ENCODE measurements around the gene CEBPA.
A peak's percentile ranks its signal among the peaks of the same experiment; 100 is the strongest.

Gene CEBPA

DNA sequence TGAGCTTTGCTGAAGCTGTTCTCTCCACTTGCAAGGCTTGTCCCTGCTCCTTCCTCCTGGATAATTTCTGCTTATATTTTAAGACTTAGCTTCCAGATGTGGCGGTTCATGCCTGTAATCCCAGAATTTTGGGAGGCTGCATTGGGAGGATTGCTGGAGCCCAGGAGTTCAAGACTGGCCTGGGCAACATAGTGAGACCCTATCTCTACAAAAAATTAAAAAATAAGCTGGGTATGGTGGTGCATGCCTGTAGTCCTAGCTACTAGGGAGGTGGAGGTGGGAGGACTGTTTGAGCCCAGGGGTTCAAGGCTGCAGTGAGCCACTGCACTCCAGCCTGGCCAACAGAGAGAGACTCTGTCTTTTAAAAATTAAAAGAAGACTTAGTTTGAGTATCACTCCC, 31.6 kb downstream of the CEBPA start:
- DNase-seq, result no peak

DNA sequence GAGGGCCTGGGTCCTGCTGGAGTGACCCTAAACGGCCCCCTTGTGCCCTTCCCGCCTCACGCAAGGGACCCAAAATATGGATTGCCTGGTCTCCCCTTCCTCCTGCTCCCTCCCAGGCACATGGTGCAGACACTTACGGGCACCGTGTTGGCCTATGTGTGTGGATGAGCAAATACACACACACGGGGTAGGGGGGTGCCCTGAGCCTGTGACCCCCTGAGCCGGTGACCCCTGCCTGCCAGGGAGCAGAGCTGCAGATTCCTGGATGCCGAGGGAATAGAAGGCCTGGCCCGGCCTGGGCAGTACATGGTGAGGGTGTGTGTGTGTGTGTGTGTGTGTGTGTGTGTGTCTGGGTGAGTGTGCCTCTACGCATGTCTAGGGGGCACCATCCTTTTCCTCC, 33.3 kb downstream of the CEBPA start:
- DNase-seq, result no peak

DNA sequence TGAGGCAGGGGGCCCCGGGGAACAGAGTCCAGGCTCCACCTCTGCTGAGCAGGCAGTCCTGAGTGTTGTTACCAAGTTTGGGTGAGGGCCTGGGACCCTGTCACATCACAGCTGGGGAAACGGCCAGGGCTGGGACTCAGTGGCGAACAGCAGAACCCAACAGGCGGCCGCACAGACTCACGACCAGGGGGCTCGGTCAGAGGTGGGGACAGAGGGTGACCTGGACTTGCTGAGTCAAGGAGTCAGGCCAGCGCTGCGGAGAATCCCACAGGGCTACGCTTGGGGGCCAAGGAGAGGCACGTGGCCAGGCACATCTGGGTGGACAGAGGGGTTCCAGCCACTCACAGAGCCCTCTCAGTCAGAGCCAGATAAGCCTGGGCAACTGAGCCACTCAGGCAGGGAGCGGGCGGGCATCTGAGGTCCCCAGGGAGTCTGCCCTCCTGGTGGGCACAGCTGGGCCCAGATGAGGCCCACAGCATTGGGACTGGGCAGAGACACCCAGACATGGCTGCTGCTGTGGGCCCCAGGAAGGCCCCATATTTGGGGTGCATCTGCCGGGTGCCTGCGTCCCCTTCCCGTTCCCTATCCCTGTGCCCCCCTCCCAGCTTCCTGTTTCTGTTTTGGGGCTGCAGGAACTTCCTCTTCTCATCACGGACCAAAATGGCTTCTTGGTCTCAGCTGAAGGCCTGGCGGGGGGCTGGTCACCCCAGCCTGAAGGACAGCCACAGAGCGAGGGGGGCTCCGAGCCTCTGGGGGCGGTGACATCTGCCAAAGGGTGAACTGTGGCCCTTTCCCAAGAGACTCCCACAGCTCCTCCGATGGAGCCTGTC, 34.0 kb downstream of the CEBPA start:
- DNase-seq, result no peak

- DNase-seq, result no peak
Observed at GRCh38 chr19:33267706-33268105, 34.6 kb downstream of the CEBPA start.

DNA sequence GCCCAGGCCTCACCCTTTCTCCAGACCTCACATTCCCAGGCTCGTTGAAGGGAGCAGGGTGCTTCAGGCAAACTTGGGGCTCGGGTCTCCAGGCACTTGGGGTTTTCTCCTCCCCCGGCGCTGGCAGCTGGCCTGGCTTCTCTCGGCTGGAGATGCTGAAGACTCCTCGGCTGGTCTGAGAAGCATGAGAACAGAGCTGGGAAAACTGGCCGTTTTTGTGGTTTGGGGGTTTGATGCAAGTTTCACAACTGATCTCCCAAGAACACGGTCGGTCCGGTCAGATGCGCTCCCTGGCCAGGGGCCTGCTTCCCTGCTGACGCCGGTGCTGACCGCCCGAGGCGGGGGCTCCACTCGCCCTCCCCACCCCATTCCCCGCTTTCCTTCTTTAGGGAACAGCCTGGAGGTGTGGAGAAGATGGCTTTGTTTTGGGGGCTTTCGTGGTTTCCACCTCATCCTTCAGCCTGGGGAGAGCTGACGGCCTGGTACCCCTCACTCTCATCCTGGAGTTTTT, 35.3 kb downstream of the CEBPA start:
- DNase-seq, result no peak

- no peak for DNase-seq
Observed at GRCh38 chr19:33264881-33265445, 37.4 kb downstream of the CEBPA start.

- no peak for DNase-seq
Observed at GRCh38 chr19:33263325-33264023, 38.9 kb downstream of the CEBPA start.

GRCh38 chr19:33261511-33262189, 40.7 kb downstream of the CEBPA start:
- no peak for DNase-seq

GRCh38 chr19:33260628-33261418, 41.5 kb downstream of the CEBPA start:
- peak; percentile 9 for DNase-seq

GRCh38 chr19:33259539-33259938, 42.8 kb downstream of the CEBPA start:
- DNase-seq, result no peak

DNA sequence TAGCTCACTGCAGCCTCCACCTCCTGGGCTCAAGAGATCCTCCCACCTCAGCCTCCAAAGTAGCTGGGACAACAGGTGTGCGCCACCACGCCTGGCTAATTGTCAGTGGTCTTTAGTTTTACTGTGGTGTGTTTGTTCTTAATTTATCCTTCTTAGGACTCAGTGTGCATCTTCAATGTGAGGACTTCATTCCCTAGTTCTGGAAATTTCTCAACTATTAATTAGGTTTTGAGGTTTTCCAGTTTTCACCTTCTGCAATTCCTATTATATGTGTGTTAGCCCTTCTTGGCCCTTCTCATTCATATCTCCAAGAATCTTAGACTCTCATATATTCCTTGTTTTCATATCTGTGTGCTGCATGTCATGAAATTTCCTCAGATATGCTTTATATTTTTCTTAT, 44.5 kb downstream of the CEBPA start:
- no peak for DNase-seq

GRCh38 chr19:33256261-33256660, 46.1 kb downstream of the CEBPA start:
- no peak for DNase-seq

- no peak for DNase-seq
Observed at GRCh38 chr19:33255781-33256180, 46.6 kb downstream of the CEBPA start.

- DNase-seq, result no peak
Observed at GRCh38 chr19:33254245-33254824, 48.0 kb downstream of the CEBPA start.

DNA sequence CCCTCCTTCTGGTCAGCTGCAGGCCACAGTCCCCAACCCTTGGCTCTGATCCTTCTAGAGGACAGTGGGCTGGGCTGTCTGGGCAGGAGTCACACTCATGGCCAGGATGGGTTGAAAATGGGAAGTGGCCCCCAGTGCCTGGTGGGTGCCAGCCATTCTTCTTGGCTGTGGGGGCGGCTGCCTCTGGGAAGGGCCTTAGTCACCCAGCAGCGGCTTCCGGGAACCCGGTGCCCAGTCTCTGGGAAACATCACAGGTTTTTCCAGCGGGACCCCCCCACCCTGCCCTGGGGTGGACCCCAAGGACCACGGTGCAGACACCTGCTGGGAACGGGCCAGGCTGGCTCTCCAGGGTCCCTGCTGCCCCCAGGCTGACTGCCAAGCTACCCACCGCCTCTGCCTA, 49.4 kb downstream of the CEBPA start:
- no peak for DNase-seq

- DNase-seq, result no peak
Observed at GRCh38 chr19:33252418-33252962, 49.8 kb downstream of the CEBPA start.

DNA sequence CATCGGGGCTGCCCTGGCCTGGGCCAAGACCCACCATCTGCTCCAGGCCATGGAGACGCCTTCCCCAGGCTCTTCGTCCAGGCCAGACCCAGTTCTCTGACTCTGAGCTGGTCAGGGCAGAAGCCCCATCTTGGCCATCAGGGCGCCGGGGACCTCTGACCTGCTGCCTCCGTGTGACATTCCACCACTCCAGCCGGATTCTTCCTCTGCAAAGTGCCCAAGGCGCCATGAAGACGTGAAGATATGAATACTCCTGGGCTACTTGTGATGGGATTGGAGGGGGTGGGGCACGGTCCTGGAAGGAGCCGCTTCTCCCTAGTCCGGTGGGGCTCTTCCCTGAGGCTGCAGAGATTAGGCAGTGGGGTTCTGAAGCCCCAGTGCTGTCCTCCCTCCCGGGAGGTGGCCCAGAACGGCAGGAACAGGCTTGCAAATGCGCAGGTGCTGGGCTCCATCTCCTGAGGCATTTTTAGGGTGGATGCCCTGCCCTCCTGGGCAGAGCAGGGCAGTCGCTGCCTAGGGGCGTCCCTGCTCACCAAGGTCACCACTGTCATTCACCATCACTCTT, 50.7 kb downstream of the CEBPA start:
- no peak for DNase-seq

- no peak for DNase-seq
Observed at GRCh38 chr19:33251076-33251475, 51.3 kb downstream of the CEBPA start.

GRCh38 chr19:33250500-33250899, 51.8 kb downstream of the CEBPA start:
- DNase-seq, result no peak

Data from CD4-positive, alpha-beta T cell treated with Interleukin-21 for 1 hour (primary cell).